HG02759 (cell line): ENCODE results near the gene OR56A4.
"Not testable (repeated sequence)": the region's sequence is repeated elsewhere in the genome, so short reads cannot be mapped to it uniquely, and the experiment has no call there.

ENCODE experiments used
- ATAC-seq: cut with Tn5 transposase; IDR thresholded peaks from one replicate; pipeline ENCODE4 v1.9.1; 2021; ENCODE audit warnings: mild to moderate bottlenecking, moderate library complexity; ENCODE audit not compliant: unreplicated experiment

The OR56A4 gene

DNA sequence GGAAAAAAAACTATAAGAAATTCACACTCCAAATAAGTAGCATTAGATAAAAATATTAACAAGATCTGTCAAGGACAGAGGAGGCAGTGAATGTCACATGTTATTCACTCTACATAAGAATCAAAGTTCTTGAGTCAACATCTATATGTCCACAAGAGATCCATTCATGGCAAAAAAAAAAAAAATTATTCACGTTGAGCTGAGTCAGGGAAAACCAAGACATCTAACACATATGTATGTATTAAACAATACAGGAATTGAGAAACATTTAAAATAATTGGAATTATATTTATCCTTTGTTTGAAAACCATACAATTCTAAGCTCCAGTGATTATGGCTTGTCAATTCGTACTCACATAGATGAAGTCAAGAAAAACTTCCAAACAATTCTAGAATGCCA is 39.8 kb downstream of the OR56A4 start:
- ATAC-seq = no peak

DNA sequence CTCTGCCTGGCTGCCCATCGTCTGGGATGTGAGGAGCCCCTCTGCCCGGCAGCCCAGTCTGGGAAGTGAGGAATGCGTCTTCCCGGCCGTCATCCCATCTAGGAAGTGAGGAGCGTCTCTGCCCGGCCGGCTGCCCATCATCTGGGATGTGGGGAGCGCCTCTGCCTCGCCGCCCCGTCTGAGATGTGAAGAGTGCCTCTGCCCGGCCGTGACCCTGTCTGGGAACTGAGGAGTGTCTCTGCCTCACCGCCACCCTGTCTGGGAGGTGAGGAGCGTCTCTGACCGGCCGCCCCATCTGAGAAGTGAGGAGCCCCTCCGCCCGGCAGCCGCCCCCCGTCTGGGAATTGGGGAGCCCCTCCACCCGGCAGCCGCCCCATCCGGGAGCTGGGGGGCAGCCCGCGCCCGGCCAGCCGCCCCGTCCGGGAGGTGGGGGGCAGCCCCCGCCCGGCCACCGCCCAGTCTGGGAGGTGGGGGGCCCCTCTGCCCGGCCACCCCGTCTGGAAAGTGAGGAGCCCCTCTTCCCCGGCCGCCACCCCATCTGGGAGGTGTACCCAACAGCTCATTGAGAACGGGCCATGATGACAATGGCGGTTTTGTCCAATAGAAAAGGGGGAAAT is 45.9 kb downstream of the OR56A4 start:
- ATAC-seq = not testable (repeated sequence)

- ATAC-seq = no peak
Measured at GRCh38 chr11:5955586-5955985, 51.2 kb downstream of the OR56A4 start.
